Amniotic stem cell (primary cell): ENCODE results near the gene NAALADL2.

ENCODE experiments used
- DNase-seq: peaks from one replicate; lab custom pipeline; 2025; lab: John Stamatoyannopoulos, UW

The NAALADL2 gene

GRCh38 chr3:175857666-175858270 is 998.6 kb downstream of the NAALADL2 start:
- DNase-seq, result no peak
